Measurements from ENCODE around the gene CTSZ.

GRCh38 chr20:58992911-58993310 lies 14.1 kb downstream of the CTSZ start:
- TF ChIP-seq CTCF (IDR thresholded peaks at IDR 0.05): no peak
- TF ChIP-seq EZH2 (IDR thresholded peaks at IDR 0.05): no peak
